GM19239 (cell line): ENCODE results near the gene IGFBP4.

Experiments used
- DNase-seq: peaks from one replicate; pipeline ENCODE4 v3.0.0; 2011; ENCODE audit warnings: low spot score; ENCODE audit not compliant: insufficient read length
- FAIRE-seq: peaks from 2 replicates; lab custom pipeline; 2011; peaks lifted over from hg19 to GRCh38; lab: Jason Lieb, UNC

The IGFBP4 gene

GRCh38 chr17:40469805-40470675 lies 26.8 kb downstream of the IGFBP4 start:
- no peak for FAIRE-seq

GRCh38 chr17:40470932-40471828 lies 27.9 kb downstream of the IGFBP4 start:
- DNase-seq (no peak), FAIRE-seq (no peak)

More at GRCh38 chr17:40469805-40470675, 26.8 kb downstream of the IGFBP4 start:
- DNase-seq: no peak

DNA sequence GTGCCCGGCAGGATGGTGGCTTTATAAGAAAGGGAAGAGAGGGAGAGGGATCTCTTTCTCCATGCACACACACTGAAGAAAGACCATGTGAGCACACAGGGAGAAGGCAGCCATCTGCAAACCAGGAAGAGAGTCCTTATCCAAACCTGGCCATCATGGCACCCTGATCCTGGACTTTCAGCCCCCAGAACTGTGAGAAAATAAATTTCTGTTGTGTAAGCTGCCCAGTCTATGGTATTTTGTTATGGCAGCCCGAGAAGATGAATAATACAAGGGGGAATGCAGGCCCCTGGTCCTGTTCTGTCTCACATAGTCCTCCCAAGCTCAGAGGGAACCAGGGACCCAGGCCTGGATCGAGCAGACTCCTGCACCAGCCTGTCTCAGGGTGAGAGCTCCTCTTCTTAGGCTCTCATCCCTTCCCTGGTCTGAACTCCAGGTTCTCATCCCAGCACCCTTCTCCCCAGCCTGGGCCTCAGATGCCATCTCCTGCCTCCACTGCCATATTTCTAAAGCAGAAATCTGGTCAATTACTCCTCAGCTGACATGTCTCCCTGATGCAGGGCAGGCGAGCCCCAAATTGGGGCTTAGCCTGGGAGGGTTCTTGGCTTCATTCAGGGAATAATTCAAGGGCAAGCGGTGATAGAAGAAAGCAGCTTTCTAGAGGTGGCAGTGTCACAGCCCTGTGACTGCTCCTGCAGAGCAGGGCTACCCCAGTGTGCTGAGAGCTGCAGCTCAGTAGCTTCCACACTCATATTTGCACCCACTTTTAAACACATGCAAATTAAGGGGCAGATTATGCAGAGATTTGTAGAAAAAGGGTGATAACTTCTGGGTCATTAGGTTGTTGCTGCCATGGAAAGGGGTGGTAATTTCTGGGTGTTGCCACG lies 28.8 kb downstream of the IGFBP4 start:
- no peak for FAIRE-seq
- no peak for DNase-seq

DNA sequence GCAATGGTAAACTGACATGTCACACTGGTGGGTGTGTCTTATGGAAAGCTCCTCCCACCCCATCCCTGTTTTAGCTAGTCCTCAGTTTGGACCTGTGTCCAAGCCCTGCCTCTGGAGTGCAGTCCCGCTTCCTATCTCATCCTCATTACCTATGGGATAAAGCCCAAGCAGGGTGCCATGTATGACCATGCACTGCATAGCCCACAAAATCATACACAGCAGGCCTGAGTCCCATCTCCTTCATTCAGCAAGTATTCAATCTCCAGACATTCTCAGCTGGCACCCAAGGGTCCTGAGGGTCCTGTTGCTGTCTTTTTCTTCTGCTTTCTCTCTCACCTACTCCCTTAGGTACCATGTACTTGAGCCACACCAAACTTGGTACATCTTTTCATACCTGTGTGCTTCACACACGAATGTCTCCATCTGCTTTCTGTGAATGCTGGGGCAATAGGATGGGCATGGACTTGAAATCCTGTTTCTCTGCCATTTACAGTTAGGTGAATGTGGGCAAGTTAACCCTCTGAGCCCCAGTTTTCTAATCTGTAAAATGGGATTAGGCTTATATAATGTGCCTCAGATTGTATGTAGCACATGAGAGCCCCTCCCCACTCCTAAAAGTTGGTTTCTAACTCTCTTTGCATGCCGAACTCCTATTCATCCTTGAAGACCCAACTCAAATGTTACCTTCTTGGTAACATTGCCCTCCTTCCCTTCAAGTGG lies 29.6 kb downstream of the IGFBP4 start:
- no peak for FAIRE-seq

DNA sequence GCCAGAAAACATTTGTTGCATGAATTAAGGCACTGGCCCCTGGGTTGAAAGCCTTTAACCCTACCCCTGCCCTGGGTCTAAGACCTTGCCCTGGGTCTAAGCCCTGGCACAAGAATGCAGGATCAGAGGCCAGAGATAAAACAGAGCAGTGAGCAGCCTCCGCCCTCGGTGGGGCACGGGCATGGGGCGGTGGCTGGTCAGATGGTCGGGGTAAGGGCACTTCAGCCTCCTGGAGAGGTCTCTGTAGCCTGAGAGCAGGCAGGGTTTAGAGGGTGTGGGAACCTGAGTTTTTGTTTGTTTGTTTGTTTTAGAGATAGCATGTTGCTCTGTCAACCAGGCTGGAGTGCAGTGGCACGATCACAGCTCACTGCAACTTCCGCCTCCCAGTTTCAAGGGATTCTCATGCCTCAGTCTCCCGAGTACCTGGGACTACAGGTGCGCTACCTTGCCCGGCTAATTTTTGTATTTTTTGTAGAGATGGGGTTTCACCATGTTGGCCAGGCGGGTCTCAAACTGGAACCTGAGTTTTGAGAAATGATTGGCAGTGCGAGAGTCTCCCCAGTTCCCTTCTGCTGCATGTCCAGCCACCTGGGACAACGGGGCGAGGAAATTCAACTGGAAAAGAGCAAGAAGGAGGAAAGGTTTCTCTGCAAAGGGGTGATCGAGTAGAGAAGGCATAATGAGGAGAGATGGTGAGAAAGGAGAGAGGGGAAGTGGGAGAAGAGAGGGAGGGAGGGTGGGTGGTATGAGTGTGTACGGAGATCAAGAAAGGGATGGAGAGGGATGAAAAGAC lies 30.5 kb downstream of the IGFBP4 start:
- no peak for FAIRE-seq
- no peak for DNase-seq

More for the DNA sequence above, 29.6 kb downstream of the IGFBP4 start:
- DNase-seq: no peak

DNA sequence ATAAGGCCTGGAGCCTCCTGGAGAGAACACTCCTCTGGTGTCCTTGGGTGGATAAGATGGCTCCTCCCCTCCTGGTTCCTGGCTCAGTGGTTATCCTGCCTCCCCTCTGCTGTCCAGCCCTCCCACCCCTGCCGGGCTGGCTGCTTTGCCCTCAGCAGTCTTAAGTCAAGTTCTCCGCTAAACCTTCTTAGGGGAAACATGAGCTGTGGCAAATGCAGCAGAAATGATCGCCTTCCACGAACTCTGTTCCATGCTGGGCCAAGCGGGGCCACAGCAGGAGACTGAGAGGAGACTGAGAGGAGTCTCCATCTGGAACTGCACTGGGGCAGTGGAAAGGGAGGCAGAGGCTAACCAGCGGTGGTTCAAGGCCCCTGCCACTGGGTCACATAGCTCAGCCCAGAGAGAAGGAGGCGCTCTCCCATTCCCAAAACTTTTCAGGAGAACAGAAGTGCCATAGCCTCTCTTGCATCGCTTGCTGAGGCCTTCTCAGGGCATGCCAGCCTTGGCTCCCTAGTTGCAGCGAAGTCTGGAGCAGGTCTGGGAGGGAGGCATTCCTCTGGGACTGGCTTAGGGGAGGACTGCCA lies 31.3 kb downstream of the IGFBP4 start:
- FAIRE-seq: no peak
- DNase-seq: no peak

- no peak for FAIRE-seq
- no peak for DNase-seq
These were observed 32.1 kb downstream of the IGFBP4 start for GRCh38 chr17:40475234-40475908.

- FAIRE-seq (no peak), DNase-seq (no peak)
These were observed 34.5 kb downstream of the IGFBP4 start for GRCh38 chr17:40477796-40478195.

GRCh38 chr17:40478486-40478885 lies 35.2 kb downstream of the IGFBP4 start:
- FAIRE-seq (no peak), DNase-seq (no peak)

- DNase-seq (no peak), FAIRE-seq (no peak)
These were observed 36.7 kb downstream of the IGFBP4 start for GRCh38 chr17:40479754-40480480.

- FAIRE-seq (no peak), DNase-seq (no peak)
These were observed 37.3 kb downstream of the IGFBP4 start for GRCh38 chr17:40480501-40481003.

- FAIRE-seq: no peak
- no peak for DNase-seq
These were observed 37.9 kb downstream of the IGFBP4 start for GRCh38 chr17:40481106-40481505.

GRCh38 chr17:40482722-40483121 lies 39.5 kb downstream of the IGFBP4 start:
- DNase-seq (no peak), FAIRE-seq (no peak)

GRCh38 chr17:40483679-40484078 lies 40.4 kb downstream of the IGFBP4 start:
- no peak for DNase-seq

DNA sequence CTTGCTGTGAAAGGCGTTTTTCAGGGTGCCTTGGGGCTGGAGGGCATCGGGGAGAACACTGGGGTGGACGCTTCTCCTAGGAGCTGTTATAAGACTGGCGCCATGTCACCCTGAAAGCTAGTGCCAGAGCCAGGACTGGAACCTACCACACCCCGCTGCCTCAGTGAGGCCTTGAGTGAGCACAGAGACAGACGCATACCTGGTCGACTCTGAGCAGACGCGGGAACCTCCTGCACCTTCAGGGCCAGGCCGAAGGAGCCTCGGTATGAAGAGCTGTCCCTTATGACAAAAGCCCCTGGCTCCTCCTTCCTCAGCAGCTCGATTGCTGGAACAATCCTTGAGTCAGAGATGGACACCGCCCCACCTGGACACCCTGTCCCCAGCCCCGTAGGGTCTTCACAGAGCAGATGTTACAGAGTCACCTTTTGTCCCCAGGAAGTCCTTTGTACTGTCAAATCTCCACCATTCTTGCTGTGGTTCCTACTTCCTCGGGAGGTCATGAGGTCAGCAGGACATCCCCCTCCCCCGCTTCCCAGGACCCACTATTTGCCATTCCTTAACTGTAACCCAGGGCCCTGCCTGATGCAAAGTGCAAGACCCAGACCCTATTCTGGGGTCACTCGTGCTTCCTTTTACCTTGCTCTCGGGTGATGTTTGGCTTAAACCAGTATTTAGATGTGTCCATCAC lies 41.2 kb downstream of the IGFBP4 start:
- FAIRE-seq (no peak), DNase-seq (no peak)

More at GRCh38 chr17:40483679-40484078, 40.4 kb downstream of the IGFBP4 start:
- no peak for FAIRE-seq

DNA sequence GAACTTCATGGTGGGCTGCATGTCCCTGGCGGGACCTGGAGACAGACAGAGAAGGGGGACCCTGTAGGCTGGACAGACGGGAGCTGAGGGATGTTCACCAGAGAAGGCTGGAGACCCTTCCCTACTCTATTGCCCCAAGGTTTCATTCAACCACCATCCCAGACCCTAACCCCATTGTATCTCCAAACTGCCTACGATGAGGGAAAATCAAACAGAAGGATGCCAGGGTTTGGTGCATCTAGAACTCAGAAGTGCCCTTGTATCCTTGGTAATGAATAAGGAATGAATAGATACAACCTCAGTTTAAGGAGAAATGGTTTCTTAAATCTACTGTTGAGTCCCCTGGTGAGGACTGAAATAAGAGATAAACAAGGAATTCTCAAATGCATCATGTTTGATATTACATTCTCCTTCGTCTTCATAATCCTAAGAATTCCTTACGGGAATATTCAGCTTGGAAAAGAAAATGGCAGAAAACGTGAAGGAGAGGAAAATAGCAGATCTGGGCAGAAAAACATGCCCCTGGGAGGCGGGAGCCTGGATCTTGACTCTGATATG lies 41.8 kb downstream of the IGFBP4 start:
- no peak for FAIRE-seq
- DNase-seq: no peak
